Caco-2 (cell line): Measurements from ENCODE around the gene MYCBP2. TPM values are rescaled to one million over a fixed set of nuclear protein-coding genes. Genes with fewer than 3 reads are reported as not detected.

Experiments
- BruUV-seq: library from RNA; stranded (reverse); fragments of 400-500 nt; replicated peaks from 2 replicates; lab custom pipeline; 2021; lab: Mats Ljungman, UMichigan
- CTCF ChIA-PET: fragments of 300-600 bp; sonication (Branson Sonifier 250); formaldehyde crosslinking; loops from one replicate; lab custom pipeline; 2022; ENCODE audit warnings: antibody characterized with exemption; lab: Charles Lee
- POLR2A ChIA-PET: fragments of 300-600 bp; sonication (Branson Sonifier 250); formaldehyde crosslinking; loops from one replicate; lab custom pipeline; 2022; ENCODE audit warnings: antibody characterized with exemption; lab: Charles Lee
- DNase-seq, 2 experiments: peaks; one replicate each; pipeline versions ENCODE4 v3.0.0 to v3.0.0-alpha.2; 2020 to 2022
- H3K27me3 ChIP-seq: replicated peaks from 2 replicates; pipeline ENCODE4 v1.6.0; 2011; ENCODE audit warnings: low read length; ENCODE audit not compliant: control insufficient read depth, insufficient read depth
- H3K36me3 ChIP-seq: 2 replicates; pipeline ENCODE4 v1.5.1; 2011; ENCODE audit warnings: low read length; ENCODE audit not compliant: control insufficient read depth, insufficient read depth
- H3K4me1 ChIP-seq: fragments of 250-450 bp; sonication (Bioruptor Pico); 2 replicates; pipeline ENCODE4 v1.5.1; 2020; ENCODE audit warnings: mild to moderate bottlenecking
- H3K4me3 ChIP-seq: 2 replicates; pipeline ENCODE4 v1.5.1; 2011; ENCODE audit warnings: low read depth, mild to moderate bottlenecking, control low read depth, low read length
- H3K9me3 ChIP-seq: fragments of 250-450 bp; sonication (Bioruptor Pico); 2 replicates; pipeline ENCODE4 v1.5.1; 2020; ENCODE audit warnings: mild to moderate bottlenecking, moderate library complexity
- H3K27ac Mint-ChIP-seq: one replicate; pipeline ENCODE4 v1.8.0; 2022; ENCODE audit warnings: mixed read lengths; ENCODE audit not compliant: unreplicated experiment
- H3K27me3 Mint-ChIP-seq: one replicate; pipeline ENCODE4 v1.8.0; 2022; ENCODE audit warnings: mixed read lengths; ENCODE audit not compliant: insufficient read depth, unreplicated experiment
- H3K36me3 Mint-ChIP-seq: one replicate; pipeline ENCODE4 v1.8.0; 2022; ENCODE audit warnings: mild to moderate bottlenecking, mixed read lengths; ENCODE audit not compliant: insufficient read depth, unreplicated experiment
- H3K4me1 Mint-ChIP-seq: one replicate; pipeline ENCODE4 v1.8.0; 2022; ENCODE audit warnings: low read depth, mixed read lengths; ENCODE audit not compliant: unreplicated experiment
- H3K4me3 Mint-ChIP-seq: one replicate; pipeline ENCODE4 v1.8.0; 2022; ENCODE audit warnings: mild to moderate bottlenecking, moderate library complexity, mixed read lengths; ENCODE audit not compliant: unreplicated experiment
- H3K9me3 Mint-ChIP-seq: one replicate; pipeline ENCODE4 v1.8.0; 2022; ENCODE audit warnings: mixed read lengths; ENCODE audit not compliant: unreplicated experiment
- intact Hi-C: fragments of 100-400 bp; cut with micrococcal nuclease; formaldehyde crosslinking; loops from one replicate; pipeline ENCODE4 v1.10.0; 2022; ENCODE audit not compliant: unreplicated experiment
- total RNA-seq: library from RNA; stranded (reverse); gene quantifications from 2 replicates; pipeline ENCODE4 v1.2.3, GENCODE V29; 2022
- TF ChIP-seq, protein P1 (sequence below), 2 experiments: fragments of 200-600 bp in 1 of 2; IDR thresholded peaks; 1 replicate in 1 of 2; 2 replicates in 1 of 2; pipeline versions ENCODE4 v1.5.1 to v1.8.0; 2011 to 2022; ENCODE audit warnings: antibody characterized with exemption in 1 of 2, control low read depth in 1 of 2, inconsistent platforms in 1 of 2, low read depth in 1 of 2, low read length in 1 of 2, mild to moderate bottlenecking in 1 of 2, moderate library complexity in 1 of 2; ENCODE audit not compliant: insufficient read depth in 1 of 2, severe bottlenecking in 1 of 2, unreplicated experiment in 1 of 2

The MYCBP2 gene
- total RNA-seq, 1 experiment from 2014 or later, result 41.3 TPM

DNA sequence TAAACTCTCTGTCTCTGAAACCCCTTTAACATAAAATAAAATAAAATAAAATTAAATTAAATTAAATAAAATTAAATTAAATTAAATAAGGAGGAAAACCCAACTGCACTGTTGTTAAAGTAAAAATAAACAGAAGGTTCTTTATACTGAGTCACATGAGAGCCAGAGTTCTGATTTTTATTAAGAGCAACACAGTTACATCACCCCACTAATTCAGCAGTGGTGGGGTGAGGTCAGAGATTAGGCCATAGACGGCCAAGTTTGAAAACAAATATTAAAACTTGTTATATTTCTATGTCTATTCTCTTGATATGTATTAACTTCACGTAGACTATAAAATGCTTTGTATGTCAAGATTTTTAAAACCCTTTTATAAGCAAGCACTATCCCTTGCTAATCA, 59.5 kb downstream of the MYCBP2 start:
- Histone ChIP-seq H3K27me3 (no peaks in the 10 kb centered on the region), H3K9me3 (no peaks in the 10 kb centered on the region), H3K4me1 (no peaks in the 10 kb centered on the region), H3K36me3 (no peaks in the 10 kb centered on the region; the same call in 1 of the 2 replicates), H3K4me3 (no peak overlapping the region)
- Mint-ChIP-seq H3K27me3 (no peaks in the 10 kb centered on the region), H3K4me3 (no peak overlapping the region), H3K36me3 (no peaks in the 10 kb centered on the region), H3K27ac (no peak overlapping the region), H3K4me1 (no peaks in the 10 kb centered on the region), H3K9me3 (no peaks in the 10 kb centered on the region)
- CTCF ChIA-PET, result no interaction called here
- intact Hi-C loops, result no loop called here
- no peak for DNase-seq
- TF ChIP-seq, protein P1, sequence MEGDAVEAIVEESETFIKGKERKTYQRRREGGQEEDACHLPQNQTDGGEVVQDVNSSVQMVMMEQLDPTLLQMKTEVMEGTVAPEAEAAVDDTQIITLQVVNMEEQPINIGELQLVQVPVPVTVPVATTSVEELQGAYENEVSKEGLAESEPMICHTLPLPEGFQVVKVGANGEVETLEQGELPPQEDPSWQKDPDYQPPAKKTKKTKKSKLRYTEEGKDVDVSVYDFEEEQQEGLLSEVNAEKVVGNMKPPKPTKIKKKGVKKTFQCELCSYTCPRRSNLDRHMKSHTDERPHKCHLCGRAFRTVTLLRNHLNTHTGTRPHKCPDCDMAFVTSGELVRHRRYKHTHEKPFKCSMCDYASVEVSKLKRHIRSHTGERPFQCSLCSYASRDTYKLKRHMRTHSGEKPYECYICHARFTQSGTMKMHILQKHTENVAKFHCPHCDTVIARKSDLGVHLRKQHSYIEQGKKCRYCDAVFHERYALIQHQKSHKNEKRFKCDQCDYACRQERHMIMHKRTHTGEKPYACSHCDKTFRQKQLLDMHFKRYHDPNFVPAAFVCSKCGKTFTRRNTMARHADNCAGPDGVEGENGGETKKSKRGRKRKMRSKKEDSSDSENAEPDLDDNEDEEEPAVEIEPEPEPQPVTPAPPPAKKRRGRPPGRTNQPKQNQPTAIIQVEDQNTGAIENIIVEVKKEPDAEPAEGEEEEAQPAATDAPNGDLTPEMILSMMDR (IDR thresholded peaks at IDR 0.05; ENCODE audit: insufficient read depth in 1 of 2, low read depth in 1 of 2, low read length in 1 of 2, severe bottlenecking in 1 of 2, unreplicated experiment in 1 of 2), result no peak
- BruUV-seq, result no TSS peak
- POLR2A ChIA-PET, result no interaction called here

DNA sequence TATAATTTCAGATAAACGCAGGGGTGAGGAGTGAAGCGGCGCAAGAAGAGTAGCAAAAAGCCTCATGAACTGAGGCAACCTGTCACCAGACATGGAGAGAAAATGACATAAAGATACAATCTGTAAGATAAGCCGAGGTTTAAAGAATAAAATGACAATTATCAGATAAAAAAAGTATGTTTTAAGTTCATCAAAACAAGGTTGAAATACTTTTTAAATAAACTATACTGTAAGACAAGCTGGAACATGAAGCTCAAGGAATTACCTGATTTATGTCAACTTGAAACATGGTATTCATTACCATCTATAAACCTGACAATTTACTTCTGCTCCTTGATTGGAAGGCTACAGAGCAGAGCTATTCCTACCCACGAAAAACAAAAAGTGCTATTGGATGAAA, 61.6 kb downstream of the MYCBP2 start:
- ChIA-PET CTCF (no interaction called here), POLR2A (no interaction called here)
- H3K4me1 Mint-ChIP-seq, result no peaks in the 10 kb centered on the region

DNA sequence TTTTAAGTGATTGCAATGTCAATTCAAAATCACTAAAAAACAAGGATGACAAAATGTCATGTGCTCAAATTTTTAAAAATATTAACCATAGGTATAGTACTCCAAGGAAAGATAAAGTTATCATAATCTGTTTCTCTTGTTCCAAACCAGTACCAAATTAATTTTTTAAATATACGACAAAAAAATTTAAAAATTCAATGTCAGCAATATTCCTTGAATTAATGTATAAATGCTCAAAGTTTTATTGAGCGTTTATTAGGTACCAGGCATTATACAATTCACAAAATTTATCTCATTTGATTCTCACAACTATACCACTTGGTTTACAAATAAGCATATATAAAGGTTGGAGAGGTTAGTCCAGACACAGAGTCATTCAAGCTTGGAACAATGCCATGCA, 64.7 kb downstream of the MYCBP2 start:
- no peaks in the 10 kb centered on the region for H3K4me1 Mint-ChIP-seq
- POLR2A ChIA-PET, result no interaction called here

More for the DNA sequence above, 61.6 kb downstream of the MYCBP2 start:
- Histone ChIP-seq H3K27me3 (no peaks in the 10 kb centered on the region), H3K9me3 (no peaks in the 10 kb centered on the region), H3K4me1 (no peaks in the 10 kb centered on the region), H3K4me3 (no peak overlapping the region), H3K36me3 (no peaks in the 10 kb centered on the region; the same call in 1 of the 2 replicates)
- DNase-seq, result no peak
- H3K9me3 Mint-ChIP-seq, result no peaks in the 10 kb centered on the region
- H3K27ac Mint-ChIP-seq, result no peak overlapping the region
- no peaks in the 10 kb centered on the region for H3K36me3 Mint-ChIP-seq
- H3K4me3 Mint-ChIP-seq, result no peak overlapping the region
- intact Hi-C loops, result no loop called here
- H3K27me3 Mint-ChIP-seq, result no peaks in the 10 kb centered on the region
- no TSS peak for BruUV-seq
- TF ChIP-seq, protein P1 (IDR thresholded peaks at IDR 0.05; ENCODE audit: insufficient read depth in 1 of 2, low read depth in 1 of 2, low read length in 1 of 2, severe bottlenecking in 1 of 2, unreplicated experiment in 1 of 2), result no peak

More for the DNA sequence above, 64.7 kb downstream of the MYCBP2 start:
- H3K9me3 Mint-ChIP-seq, result no peaks in the 10 kb centered on the region
- no peak overlapping the region for H3K27ac Mint-ChIP-seq
- no peak for DNase-seq
- BruUV-seq, result no TSS peak
- Histone ChIP-seq H3K36me3 (no peaks in the 10 kb centered on the region), H3K27me3 (no peaks in the 10 kb centered on the region), H3K4me1 (no peaks in the 10 kb centered on the region), H3K9me3 (no peaks in the 10 kb centered on the region), H3K4me3 (no peak overlapping the region)
- H3K4me3 Mint-ChIP-seq, result no peak overlapping the region
- intact Hi-C loops, result no loop called here
- no peaks in the 10 kb centered on the region for H3K36me3 Mint-ChIP-seq
- CTCF ChIA-PET, result no interaction called here
- H3K27me3 Mint-ChIP-seq, result no peaks in the 10 kb centered on the region
- TF ChIP-seq, protein P1 (IDR thresholded peaks at IDR 0.05; ENCODE audit: insufficient read depth in 1 of 2, low read depth in 1 of 2, low read length in 1 of 2, severe bottlenecking in 1 of 2, unreplicated experiment in 1 of 2), result no peak
